Stimulated activated CD8-positive, alpha-beta memory T cell treated with anti-CD3 and anti-CD28 coated beads, Interleukin-12 subunit alpha, Interleukin-12 subunit beta, amount 100 ng/mL, for 1 hour (primary cell): ENCODE results near the gene PLXNB2.
"Not testable (repeated sequence)": the region's sequence is repeated elsewhere in the genome, so short reads cannot be mapped to it uniquely, and the experiment has no call there.

Experiments used
- DNase-seq: peaks from one replicate; pipeline ENCODE4 v3.0.0-alpha.2; 2020; ENCODE audit warnings: low read depth

The PLXNB2 gene, protein sequence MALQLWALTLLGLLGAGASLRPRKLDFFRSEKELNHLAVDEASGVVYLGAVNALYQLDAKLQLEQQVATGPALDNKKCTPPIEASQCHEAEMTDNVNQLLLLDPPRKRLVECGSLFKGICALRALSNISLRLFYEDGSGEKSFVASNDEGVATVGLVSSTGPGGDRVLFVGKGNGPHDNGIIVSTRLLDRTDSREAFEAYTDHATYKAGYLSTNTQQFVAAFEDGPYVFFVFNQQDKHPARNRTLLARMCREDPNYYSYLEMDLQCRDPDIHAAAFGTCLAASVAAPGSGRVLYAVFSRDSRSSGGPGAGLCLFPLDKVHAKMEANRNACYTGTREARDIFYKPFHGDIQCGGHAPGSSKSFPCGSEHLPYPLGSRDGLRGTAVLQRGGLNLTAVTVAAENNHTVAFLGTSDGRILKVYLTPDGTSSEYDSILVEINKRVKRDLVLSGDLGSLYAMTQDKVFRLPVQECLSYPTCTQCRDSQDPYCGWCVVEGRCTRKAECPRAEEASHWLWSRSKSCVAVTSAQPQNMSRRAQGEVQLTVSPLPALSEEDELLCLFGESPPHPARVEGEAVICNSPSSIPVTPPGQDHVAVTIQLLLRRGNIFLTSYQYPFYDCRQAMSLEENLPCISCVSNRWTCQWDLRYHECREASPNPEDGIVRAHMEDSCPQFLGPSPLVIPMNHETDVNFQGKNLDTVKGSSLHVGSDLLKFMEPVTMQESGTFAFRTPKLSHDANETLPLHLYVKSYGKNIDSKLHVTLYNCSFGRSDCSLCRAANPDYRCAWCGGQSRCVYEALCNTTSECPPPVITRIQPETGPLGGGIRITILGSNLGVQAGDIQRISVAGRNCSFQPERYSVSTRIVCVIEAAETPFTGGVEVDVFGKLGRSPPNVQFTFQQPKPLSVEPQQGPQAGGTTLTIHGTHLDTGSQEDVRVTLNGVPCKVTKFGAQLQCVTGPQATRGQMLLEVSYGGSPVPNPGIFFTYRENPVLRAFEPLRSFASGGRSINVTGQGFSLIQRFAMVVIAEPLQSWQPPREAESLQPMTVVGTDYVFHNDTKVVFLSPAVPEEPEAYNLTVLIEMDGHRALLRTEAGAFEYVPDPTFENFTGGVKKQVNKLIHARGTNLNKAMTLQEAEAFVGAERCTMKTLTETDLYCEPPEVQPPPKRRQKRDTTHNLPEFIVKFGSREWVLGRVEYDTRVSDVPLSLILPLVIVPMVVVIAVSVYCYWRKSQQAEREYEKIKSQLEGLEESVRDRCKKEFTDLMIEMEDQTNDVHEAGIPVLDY (N-terminal part only)

DNA sequence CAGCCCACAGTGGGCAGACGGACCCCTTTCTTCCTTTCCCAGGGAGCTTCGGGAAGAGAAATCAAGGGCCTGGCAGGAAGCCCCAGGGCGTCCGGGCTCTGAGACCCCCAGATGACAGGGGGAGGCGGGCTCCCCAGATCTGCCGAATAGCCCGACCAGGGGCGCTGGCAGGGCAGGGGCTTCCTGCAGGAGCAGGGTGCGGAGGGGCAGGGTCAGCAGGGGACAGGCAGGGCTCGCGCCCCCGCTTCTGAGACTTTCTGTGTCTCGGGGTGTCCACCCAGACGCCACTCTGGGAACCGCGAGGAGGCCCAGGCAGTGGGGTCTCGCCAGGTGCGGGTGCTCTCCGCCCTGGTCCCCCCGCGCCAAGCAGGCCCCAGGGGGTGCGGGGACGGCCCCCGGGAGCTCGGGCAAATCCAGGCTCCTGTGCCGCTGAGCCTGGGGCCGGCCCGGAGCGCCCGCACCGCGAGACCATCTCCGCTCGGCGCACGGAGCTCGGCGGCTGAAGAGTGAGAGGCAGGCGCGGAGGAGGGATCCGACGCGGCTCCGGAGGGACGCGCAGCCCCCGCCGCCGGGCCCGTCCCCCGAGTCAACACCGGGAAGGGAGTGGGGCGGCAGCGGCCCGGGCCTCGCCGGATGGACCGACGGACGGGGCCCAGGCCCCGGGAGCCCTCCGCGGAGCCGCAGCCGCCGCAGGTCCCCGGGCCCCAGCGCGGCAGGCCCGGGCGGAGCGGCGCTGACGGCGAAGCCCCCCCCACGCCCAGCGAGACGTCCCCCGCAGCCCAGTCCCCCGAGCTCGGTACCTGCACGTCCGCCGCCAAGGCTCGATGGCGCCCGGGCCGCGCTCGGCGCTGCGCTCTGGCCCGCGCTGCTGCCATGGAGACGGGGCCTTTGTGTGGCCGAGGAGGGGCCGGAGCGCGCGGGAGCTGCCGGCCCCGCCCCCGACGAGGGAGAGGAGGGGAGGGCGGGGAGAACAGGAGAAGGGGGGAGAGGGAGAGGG lies at the start of gene PLXNB2:
TSS of gene PLXNB2 (minus strand) at position 894 of the 997 bp plus-strand sequence. CDS start 17,062 bp downstream, outside the sequence.
- no peak for DNase-seq

DNA sequence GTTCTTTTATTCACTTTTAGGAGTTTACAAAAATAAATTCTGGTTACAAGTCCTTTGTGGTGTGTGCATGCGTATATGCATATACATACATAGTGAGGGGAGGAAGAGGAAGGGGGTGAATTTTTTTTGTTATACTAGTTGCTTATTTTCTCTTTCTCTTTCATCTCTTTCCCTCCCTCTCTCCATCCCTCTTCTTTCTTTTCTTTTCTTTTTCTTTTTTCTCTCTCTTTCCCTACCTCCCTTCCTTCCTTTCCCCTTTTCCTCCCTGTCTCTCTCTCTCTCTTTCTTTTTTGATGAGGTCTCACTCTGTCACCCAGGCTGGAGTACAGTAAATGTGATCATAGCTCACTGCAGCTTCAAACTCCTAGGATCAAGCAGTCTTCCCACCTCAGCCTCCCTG lies 49.8 kb upstream of the PLXNB2 start:
- no peak for DNase-seq

DNA sequence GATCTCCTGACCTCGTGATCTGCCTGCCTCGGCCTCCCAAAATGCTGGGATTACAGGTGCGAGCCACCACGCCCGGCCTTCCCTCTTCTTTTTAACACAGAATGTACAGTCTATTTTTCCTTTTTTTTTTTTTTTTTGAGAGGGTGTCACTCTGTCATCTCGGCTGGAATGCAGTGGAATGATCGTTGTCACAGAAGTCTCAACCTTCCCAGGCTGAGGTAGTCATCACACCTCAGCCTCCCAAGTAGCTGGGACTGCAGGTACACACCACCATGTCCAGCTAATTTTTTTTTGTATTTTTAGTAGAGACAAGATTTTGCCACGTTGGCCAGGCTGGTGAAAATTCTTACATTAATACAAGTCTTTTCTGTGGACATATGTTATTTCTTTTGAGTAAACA lies 48.7 kb upstream of the PLXNB2 start:
- no peak for DNase-seq

DNA sequence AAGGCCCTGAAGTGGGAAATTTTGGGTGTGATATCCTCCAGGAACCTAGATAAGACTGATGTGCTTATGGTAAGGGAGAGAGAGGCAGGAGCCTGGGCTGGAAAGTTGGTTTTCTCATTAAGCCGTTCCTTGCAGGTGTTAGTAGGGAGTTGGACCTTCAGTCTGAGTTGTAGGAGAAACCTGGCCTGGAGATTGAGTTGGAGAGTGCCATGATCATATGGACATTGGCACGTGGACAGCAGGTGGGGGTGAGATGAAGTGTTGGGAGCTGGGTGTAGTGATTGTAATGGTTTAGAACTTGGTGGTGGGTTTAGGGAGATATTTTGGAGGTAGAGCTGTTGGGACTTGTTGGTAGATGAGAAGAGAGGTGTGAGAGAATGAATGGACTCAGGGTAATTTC lies 40.6 kb upstream of the PLXNB2 start:
- DNase-seq, result no peak

DNA sequence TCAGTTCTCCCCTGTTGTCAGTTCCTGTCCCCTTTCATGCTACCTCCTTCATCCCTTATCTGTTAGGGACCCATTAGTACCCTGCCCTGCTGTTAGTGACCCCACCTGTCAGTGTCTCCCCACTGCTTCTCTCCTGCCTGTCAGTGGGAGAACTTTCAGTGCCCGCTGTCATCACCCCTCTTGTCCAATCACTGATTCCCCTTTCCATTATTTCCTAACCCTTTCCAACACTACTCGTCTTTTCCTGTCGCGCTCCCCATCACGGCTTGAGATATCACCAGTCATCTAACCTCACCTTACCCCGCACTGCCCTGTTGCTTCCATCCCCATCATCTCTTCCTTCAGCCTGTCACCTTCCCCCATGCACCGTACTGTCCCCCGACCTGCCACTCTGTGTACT lies 39.7 kb upstream of the PLXNB2 start:
- no peak for DNase-seq

DNA sequence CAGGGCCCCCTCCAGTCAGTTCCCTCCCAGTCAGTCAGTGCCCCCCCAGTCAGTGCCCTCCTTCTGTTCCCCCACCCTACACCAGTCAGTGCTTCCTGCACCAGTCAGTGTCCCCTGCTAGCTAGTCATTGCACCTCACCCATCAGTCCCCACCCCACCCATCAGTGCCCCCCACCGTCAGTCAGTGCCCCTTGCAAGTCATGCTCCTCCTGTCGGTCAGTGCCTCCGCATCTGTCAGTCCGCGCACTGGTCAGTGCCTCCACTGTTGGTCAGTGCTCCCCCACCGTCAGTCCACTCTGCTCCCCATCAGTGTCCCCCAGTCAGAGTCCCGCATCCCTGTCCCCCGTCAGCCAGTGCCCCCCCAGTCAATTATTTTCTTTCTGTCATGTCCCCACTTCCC lies 39.0 kb upstream of the PLXNB2 start:
- no peak for DNase-seq

DNA sequence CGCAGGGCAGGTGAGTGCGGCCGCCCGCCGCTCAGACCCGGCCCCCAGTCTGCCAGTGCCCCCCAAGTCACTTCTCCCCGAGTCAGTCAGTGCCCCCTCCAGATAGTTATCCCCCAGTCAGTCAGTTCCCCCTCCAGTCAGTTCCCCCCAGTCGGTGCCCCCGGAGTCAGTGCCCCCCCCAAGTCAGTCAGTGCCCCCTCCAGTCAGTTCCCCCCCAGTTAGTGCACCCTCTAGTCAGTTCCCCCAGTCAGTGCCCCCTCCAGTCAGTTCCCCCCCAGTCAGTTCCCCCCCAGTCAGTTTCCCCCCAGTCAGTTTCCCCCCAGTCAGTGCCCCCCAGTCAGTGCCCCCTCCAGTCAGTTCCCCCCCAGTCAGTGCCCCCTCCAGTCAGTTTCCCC lies 36.1 kb upstream of the PLXNB2 start:
- DNase-seq, result no peak

DNA sequence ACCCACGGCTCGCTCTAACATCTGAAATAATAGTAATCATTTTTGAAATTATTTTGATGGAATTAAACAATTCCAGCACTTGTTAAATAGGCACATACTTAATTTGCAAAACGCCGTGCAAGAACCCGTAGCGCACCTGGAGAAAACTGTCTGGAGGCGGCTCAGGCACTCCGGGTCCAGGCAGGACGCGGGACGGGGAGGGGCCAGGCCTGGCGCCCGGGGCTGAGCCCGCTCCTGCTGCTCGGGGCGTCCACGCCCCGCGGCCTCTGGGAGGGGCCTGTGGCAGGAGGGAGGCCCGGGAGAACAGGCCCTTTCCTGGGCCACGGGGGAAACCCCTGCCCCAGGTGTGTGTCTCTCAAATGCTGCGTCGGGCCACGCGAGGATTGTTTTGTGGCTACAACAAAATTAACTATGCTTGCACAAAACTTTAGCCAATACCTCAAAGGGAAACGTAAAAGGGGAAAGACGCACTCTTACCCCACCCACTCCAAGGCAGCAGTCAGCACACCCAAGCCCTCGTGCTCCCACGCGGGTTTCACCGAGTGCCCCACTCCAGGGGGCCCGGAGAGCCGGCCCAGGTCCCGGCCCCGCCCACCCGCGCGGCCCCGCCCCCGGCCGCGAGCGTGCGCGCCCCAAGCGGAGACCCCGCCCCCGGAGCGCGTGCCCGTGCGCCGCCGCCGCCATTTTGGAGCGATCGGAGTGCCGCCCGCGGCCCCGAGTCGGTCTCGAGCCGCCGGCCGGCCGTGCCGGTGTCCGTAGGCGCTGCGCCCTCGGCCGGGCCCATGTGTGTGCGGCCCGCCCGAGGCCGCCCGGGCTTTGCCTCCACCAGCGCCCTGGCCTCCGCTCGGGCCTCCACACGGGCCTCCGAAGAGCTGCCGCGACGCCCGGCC lies 35.5 kb upstream of the PLXNB2 start, which contains the start of gene PPP6R2:
TSS of gene PPP6R2 (plus strand) at position 677 of the 890 bp plus-strand sequence. CDS start 50,582 bp downstream, outside the sequence.
- DNase-seq, result peak; percentile 77

DNA sequence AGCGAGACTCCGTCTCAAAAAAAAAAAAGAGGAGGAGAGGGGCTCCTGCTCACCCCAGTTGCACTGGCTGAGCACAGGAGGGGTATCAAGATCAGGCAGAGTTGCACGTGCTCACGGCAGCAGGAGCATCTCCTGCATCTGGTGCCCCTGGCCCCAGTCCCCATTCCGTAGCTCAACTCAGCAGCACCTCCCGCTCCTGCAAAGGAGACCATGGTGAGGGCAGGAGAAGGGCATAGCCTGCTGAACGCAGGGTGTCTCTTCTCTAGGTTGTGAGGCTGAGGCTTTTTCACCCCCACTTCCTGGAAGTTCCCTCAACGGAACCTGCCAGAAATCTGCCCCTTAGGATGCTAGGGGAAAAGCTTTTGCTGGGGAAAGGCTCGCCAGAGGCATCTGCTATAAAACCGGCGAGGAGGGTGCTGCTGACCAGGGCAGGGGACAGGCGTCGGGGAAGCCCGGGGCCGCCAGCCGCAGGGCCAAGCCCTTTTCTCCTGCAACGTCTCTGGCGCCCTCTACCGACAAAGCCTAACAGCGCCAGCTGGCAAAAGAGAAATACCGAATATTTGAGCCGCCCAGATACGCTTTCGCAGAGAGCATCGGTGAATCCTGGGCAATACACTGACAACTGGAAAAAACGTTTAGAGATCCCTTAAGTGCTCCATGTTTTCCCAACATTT lies 34.7 kb upstream of the PLXNB2 start:
- DNase-seq, result peak; percentile 82

DNA sequence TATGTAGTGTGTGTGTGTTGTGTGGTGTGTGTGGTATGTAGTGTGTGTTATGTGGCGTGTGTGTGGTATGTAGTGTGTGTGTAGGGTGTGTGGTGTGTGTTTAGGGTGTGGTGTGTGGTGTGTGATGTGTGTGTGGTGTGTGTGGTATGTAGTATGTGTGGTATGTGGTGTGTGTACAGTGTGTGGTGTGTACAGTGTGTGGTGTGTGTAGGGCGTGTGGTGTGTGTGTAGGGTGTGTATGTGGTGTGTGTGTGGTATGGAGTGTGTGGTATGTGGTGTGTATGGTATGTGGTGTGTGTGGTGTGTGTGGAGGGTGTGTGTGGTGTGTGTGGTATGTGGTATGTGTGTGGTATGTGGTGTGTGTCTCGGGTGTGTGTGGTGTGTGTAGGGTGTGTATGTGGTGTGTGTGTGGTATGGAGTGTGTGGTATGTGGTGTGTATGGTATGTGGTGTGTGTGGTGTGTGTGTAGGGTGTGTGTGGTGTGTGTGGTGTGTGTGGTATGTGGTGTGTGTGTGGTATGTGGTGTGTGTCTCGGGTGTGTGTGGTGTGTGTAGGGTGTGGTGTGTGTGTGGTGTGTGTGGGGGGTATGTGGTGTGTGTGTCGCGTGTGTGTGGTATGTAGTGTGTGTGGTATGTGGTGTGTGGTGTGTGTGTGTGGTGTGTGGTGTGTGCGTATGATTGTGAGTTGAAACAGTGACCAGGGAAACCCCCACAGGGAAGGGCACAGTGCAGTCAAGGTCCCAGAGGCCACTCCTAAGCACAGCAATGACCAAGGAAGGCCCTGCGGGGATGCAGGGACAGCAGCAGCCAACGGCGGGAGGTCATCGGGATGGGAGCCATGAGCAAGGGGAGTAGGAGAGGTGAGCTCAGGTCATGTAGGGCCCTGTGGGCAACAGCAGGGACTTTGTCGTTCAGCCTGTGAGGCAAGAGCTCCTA lies 32.8 kb upstream of the PLXNB2 start:
- DNase-seq, result no peak

DNA sequence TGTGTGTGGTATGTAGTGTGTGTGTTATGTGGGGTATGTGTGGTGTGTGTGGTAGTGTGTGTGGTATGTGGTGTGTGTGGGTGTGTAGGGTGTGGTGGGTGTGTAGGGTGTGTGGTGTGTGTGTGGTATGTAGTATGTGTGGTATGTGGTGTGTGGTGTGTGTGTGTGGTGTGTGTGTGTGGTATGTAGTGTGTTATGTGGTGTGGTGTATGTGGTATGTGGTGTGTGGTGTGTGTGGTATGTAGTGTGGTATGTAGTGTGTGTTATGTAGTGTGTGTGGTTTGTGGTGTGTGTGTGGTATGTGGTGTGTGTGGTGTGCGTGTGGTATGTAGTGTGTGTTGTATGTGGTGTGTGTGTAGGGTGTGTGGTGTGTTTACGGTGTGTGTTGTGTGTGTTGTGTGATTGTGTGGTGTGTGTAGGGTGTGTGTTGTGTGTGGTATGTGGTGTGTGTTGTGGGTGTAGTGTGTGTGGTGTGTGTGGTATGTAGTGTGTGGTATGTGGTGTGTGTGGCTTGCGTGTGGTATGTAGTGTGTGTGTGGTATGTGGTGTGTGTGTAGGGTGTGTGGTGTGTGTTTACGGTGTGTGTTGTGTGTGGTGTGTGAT lies 31.5 kb upstream of the PLXNB2 start:
- DNase-seq, result no peak

DNA sequence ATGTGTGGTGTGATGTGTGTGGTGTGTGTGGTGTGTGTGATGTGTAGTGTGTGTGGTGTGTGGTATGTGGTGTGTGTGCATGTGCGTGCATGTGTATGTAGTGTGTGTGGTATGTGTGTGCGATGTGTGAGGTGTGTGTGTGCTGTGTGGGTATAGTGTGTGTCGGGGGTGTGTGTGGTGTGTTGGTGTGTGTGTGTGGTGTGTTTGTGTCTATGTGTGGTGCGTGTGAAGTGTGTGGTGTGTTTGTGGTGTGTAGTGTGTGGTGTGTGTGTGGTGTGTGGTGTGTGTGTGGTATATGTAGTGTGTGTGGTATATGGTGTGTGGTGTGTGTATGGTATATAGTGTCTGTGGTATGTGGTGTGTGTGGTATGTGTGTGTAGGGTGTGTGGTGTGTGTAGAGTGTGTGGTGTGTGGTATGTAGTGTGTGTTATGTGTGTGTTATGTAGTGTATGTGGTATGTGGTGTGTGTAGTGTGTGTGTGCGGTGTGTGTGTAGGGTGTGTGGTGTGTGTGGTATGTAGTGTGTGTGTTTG lies 30.7 kb upstream of the PLXNB2 start:
- no peak for DNase-seq

DNA sequence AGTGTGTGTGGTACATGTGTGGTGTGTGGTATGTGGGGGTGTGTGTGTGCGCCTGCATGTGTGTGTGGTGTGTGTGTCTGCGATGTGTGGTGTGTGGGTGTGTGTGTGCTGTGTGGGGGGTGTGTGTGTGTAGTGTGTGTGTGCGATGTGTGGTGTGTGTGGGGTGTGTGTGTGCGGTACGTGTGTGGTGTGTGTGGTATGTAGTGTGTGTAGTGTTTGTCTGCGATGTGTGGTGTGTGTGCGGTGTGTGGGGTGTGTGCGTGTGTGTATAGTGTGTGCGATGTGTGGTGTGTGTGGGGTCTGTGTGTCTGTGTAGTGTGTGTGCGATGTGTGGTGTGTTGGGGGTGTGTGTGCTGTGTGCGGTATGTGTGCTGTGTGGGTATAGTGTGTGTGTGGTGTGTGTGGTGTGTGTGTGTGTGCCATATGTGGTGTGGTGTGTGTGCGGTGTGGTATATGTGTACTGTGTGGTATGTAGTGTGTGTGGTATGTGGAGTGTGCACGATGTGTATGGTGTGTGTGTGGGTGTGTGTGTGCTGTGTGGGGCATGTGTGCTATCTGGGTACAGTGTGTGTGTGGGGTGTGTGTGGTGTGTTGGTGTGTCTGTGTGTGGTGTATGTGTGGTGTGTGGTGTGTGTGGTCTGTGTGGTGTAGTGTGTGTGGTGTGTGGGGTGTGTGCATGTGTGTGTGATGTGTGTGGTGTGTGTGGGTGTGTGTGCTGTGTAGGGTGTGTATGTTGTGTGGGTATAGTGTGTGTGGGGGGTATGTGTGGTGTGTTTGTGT lies 30.0 kb upstream of the PLXNB2 start:
- DNase-seq, result no peak

DNA sequence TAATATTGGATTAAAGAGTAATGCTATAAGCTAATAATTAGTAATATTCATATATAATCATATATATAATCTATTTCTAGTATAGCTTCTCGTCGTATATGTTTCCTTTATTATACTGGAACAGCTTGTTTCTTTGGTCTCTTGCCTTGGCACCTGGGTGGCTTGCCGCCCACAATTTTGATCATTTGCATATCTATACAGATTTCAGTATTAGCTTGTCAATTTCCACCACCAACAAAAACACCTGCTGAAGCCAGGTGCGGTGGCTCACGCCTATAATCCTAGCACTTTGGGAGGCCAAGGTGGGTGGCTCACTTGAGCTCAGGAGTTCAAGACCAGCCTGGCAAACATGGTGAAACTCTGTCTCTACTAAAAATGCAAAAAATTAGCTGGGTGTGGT lies 27.0 kb upstream of the PLXNB2 start:
- not testable (repeated sequence) for DNase-seq

DNA sequence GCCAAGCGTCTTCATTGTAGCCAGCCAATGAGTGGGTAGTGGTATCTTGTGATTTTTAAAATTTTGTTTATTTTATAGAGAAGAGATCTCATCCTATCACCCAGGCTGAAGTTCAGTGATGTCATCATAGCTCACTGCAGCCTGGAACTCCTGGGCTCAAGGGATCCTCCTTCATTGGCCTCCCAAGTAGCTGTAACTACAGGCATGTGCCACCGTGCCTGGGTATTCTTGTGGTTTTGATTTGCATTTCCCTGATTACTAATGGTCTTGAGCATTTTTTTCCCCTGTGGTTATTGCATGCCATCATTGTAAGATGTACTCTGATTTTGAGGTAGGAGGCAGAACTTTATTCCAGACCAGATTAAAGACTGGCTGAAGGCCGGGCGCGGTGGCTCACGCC lies 21.8 kb upstream of the PLXNB2 start:
- no peak for DNase-seq

DNA sequence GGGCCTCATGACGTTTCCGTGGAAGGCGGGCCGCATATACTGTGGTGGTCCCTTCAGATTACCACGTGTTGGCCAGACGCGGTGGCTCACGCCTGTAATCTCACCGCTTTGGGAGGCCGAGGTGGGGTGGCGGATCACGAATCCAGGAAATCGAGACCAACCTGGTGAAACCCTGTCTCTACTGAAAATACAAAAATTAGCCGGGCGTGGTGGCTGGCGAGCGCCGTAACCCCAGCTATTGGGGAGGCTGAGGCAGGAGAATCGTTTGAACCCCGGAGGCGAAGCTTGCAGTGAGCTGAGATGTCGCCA lies 20.2 kb upstream of the PLXNB2 start:
- DNase-seq, result no peak
